ENCODE results near the gene UTP4.

The UTP4 gene

GRCh38 chr16:69089091-69089910 is 43.1 kb upstream of the UTP4 start:
- Histone ChIP-seq H3K9me3 (ENCODE audit: insufficient read depth, low read length, severe bottlenecking) (no peaks in the 10 kb centered on the region), H3K79me2 (ENCODE audit: insufficient read depth, low read length) (no peaks in the 10 kb centered on the region), H4K20me1 (ENCODE audit: insufficient read depth, low read length) (no peaks in the 10 kb centered on the region), H3K4me1 (ENCODE audit: insufficient read depth, low read length) (peaks cover 7% of the 10 kb centered on the region), H3K4me2 (ENCODE audit: insufficient read depth, low read length) (no peak overlapping the region), H3K4me3 (ENCODE audit: low read depth in 1 of 2, low read length in 2 of 2) (no peak overlapping the region), H3K36me3 (ENCODE audit: insufficient read depth, low read length) (peaks cover 2% of the 10 kb centered on the region; the same call in 1 of the 2 replicates), H2AFZ (ENCODE audit: low read depth, low read length) (no peak overlapping the region), H3K27ac (ENCODE audit: low read length) (no peak overlapping the region), H3K9ac (ENCODE audit: low read depth, low read length) (no peak overlapping the region), H3K27me3 (ENCODE audit: insufficient read depth, low read length, poor library complexity) (no peaks in the 10 kb centered on the region)
- ATAC-seq (ENCODE audit: insufficient read depth, low read depth) (no peak), DNase-seq (no peak)
- TF ChIP-seq CTCF (IDR thresholded peaks at IDR 0.05; ENCODE audit: borderline replicate concordance, extremely low read depth, low read length, poor library complexity, severe bottlenecking) (no peak), EZH2 (IDR thresholded peaks at IDR 0.05; ENCODE audit: borderline replicate concordance, low read depth, low read length, severe bottlenecking) (no peak)

- DNase-seq: no peak
- H3K4me1 ChIP-seq (ENCODE audit: insufficient read depth, low read length): no peaks in the 10 kb centered on the region
- H3K27me3 ChIP-seq (ENCODE audit: insufficient read depth, low read length, poor library complexity): no peaks in the 10 kb centered on the region
- H2AFZ ChIP-seq (ENCODE audit: low read depth, low read length): no peak overlapping the region
- H3K9ac ChIP-seq (ENCODE audit: low read depth, low read length): no peak overlapping the region
- no peak overlapping the region for H3K4me3 ChIP-seq (ENCODE audit: low read depth in 1 of 2, low read length in 2 of 2)
- no peaks in the 10 kb centered on the region for H3K79me2 ChIP-seq (ENCODE audit: insufficient read depth, low read length)
- ATAC-seq (ENCODE audit: insufficient read depth, low read depth): no peak
- H3K9me3 ChIP-seq (ENCODE audit: insufficient read depth, low read length, severe bottlenecking): no peaks in the 10 kb centered on the region
- H4K20me1 ChIP-seq (ENCODE audit: insufficient read depth, low read length): no peaks in the 10 kb centered on the region
- no peaks in the 10 kb centered on the region for H3K36me3 ChIP-seq (ENCODE audit: insufficient read depth, low read length)
- TF ChIP-seq EZH2 (IDR thresholded peaks at IDR 0.05; ENCODE audit: borderline replicate concordance, low read depth, low read length, severe bottlenecking) (no peak), CTCF (IDR thresholded peaks at IDR 0.05; ENCODE audit: borderline replicate concordance, extremely low read depth, low read length, poor library complexity, severe bottlenecking) (no peak)
- no peak overlapping the region for H3K4me2 ChIP-seq (ENCODE audit: insufficient read depth, low read length)
- no peak overlapping the region for H3K27ac ChIP-seq (ENCODE audit: low read length)
Measured at GRCh38 chr16:69093974-69094373, 38.5 kb upstream of the UTP4 start.

GRCh38 chr16:69094501-69094900 is 37.9 kb upstream of the UTP4 start:
- no peaks in the 10 kb centered on the region for H3K36me3 ChIP-seq (ENCODE audit: insufficient read depth, low read length)
- H2AFZ ChIP-seq (ENCODE audit: low read depth, low read length): no peak overlapping the region
- no peaks in the 10 kb centered on the region for H3K9me3 ChIP-seq (ENCODE audit: insufficient read depth, low read length, severe bottlenecking)
- H3K27ac ChIP-seq (ENCODE audit: low read length): no peak overlapping the region
- no peak for ATAC-seq (ENCODE audit: insufficient read depth, low read depth)
- H4K20me1 ChIP-seq (ENCODE audit: insufficient read depth, low read length): no peaks in the 10 kb centered on the region
- no peaks in the 10 kb centered on the region for H3K27me3 ChIP-seq (ENCODE audit: insufficient read depth, low read length, poor library complexity)
- H3K4me2 ChIP-seq (ENCODE audit: insufficient read depth, low read length): no peak overlapping the region
- H3K9ac ChIP-seq (ENCODE audit: low read depth, low read length): no peak overlapping the region
- TF ChIP-seq CTCF (IDR thresholded peaks at IDR 0.05; ENCODE audit: borderline replicate concordance, extremely low read depth, low read length, poor library complexity, severe bottlenecking) (no peak), EZH2 (IDR thresholded peaks at IDR 0.05; ENCODE audit: borderline replicate concordance, low read depth, low read length, severe bottlenecking) (no peak)
- no peak overlapping the region for H3K4me3 ChIP-seq (ENCODE audit: low read depth in 1 of 2, low read length in 2 of 2)
- no peak for DNase-seq
- H3K4me1 ChIP-seq (ENCODE audit: insufficient read depth, low read length): no peaks in the 10 kb centered on the region
- H3K79me2 ChIP-seq (ENCODE audit: insufficient read depth, low read length): no peaks in the 10 kb centered on the region

Data from DND-41 (cell line).